GOT3 (cell line): ENCODE measurements around the gene GPRC5C.

Experiments used
- DNase-seq: peaks from one replicate; lab custom pipeline; 2025; ENCODE audit warnings: mixed read lengths; lab: John Stamatoyannopoulos, UW

GPRC5C gene

DNA sequence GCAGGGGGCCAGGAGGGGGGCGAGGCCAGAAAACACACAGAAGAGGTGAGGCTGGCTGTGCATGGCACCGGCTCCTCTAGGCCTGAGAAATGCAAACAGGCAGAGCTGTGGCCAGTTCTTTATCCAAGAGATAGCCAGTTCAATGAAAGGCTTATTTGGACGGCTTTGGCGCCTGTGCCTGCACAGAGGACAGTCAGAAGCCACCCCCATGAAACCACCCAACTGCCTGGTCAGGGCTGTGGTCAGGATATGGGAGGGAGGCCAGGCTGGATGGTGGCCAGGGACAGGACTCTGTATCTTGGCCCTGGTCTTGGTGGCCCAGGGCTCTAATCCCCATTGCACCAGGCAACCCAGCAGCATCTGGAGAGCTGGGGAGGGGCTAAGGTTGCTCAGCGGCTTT is 24.5 kb upstream of the GPRC5C start:
- DNase-seq, result no peak

DNA sequence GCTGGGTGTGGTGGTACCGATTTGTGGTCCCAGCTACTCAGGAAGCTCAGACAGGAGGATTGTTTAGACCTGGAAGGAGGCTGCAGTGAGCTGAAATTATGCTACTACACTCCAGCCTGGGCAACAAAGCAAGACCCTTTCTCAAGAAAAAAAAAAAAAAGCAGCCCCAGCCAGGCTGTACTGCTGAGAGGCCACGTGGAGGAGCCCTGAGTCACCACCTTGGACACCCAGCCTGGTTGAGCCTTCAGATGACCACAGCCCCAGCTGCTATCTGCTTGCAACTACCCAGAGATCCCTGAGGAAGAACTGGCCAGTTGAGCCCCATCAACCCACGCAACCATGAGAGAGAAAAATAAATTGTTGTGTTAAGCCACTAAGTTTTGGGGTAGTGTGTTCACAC is 23.6 kb upstream of the GPRC5C start:
- DNase-seq, result no peak

DNA sequence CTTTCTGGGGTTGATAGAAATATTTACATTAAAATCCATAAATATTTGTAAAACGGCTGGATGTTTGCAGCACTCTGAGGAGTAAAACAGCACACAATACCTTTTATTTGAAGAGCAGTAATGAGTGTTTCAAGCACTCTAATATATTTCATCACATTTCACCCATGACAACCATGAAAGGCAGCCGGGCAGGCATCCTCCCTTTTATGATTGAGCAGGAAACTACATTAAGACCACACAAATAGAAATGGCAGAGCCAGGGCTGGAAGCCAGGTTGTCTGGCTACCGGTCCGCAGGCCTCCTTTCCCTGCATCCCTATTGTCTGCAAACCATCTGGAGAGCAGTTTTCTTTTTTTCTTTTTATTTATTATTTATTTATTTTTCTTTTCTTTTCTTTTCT is 23.1 kb upstream of the GPRC5C start:
- DNase-seq, result no peak

DNA sequence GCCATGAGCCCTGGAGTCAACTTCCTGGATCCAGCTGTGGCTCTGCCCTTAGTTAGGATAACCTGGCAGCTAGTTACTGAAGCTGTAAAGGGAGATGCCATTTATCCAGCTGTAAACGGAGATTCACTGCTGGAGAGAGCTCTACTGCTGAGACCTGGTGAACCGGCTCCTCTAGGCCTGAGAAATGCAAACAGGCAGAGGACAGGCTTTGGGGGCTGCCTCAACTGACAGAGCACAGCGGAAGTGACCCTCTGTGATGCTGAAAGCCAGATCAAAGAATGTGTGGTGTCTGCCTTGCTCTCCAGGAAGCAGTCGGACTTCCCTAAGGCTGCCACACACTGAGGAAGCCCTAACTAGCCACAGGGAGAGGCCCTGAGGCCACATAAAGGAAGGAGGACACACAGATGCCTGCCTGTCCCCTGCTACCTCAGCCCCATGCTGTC is 21.9 kb upstream of the GPRC5C start:
- DNase-seq, result no peak

DNA sequence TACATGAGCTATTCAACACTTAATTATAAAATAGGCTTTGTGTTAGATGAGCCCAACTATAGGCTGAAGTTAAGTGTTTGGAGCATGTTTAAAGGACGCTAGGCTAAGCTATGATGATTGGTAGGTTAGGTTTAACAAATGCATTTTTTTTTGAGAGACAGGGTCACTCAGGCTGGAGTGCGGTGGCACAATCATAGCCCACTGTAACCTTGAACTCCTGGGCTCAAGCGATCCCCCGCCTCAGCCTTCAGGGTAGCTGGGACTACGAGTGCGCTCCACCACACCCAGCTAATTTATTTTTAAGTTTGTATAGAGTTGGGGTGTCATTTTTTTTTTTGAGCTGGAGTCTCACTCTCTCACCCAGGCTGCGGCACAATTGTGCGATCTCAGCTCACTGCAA is 19.3 kb upstream of the GPRC5C start:
- no peak for DNase-seq

DNA sequence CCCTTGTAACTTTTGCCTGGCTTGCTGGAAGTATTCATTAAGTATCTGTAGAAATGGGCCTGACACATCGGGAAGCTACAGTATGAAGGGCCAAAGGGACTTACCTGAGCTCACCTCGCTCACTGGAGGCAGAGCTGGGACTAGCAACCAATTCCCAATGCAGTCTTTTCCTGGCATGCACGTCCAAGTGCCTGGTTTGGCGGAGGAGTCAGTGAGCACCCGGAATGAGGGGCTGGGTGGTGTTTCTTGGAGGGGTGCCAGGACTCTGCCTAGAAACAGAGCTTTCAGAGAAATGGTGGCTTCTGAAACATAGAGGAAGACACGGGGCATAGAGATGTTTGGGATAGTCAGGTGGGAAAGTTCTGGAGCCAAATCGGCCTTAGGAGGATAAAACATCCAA is 18.4 kb upstream of the GPRC5C start:
- DNase-seq, result no peak

DNA sequence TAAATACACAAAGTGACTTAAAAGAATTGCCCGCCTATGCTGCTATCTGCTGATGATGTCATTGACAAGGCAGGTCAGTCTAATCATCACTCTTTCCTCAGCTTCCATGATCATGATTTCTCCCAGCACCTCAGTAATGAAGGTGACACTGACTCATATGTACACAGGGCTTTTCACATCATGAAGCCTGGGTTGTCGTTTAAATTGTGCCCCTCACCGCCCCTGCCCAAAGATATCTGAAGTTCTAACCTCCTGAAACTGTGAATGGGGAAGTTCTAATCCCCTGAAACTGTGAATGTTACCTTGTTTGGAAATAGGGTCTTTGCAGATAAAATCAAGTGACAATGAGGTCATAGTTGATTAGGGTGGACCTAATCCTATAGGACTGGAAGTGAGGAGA is 17.4 kb upstream of the GPRC5C start:
- DNase-seq, result no peak

DNA sequence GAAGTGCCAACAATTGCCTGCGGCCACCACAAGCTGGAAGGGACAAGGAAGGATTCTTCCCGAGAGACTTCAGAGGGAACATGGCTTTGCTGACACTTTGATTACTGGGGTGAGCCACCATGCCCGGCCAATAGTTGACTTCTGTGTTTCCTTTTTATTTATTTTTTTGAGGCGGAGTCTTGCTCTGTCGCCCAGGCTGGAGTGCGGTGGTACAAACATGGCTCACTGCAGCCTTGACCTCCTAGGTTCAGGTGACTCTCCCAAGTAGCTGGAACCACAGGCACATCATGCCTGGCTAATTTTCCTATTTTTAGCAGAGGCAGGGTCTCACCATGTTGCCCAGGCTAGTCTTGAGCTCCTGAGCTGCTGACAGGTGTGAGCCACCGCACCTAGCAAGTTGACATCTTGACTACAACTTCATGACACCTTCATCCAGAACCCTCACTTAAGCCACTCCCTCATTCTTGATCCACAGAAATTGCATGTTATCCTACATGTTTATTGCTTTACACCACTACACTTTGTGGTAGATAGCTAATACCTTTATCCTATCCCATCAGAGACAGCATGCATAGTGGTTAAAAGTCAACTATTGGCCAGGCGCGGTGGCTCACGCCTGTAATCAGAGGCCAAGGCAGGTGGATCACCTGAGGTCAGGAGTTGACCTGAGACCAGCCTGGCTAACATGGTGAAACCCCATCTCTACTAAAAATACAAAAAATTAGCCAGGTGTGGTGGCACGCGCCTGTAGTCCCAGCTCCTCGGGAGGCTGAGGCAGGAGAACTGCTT is 16.1 kb upstream of the GPRC5C start:
- DNase-seq, result no peak

DNA sequence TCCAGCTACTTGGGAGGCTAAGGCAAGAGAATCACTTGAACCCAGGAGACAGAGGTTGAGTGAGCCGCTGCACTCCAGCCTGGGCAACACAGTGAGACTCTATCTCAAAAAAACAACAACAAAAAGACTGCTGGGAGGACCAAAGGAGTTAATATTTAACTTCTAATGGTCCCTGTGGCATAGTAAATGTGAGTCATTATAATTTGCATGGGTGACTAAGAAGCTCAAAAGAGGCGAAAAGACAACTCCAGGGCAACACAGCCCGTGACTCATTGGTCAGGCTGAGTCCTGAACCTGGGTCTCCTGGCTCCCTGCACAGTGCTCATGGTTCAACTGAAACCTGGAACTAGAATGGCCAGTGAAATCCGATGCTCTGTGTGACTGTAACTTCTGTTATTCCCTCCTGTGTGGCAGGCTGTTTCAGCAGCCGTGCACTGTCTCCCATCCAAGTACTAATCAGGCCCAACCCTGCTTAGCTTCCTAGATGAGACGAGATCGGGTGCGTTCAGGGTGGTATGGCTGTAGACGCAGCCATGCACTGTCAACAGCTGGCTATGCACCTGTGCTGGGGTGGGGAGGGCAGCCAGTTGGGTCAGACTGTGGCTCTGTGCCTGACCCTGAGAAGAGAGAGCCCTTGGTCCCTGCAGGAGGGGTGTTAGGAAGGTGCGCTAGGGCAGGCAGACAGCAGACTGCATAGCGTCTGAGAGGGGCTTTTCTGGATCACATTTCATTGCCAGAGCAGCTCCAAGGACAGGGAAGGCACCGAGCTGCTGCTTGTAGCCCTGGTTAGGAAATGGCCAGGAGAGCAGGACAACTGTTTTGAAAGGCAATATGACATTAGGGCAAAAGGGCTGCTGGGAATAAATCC is 14.5 kb upstream of the GPRC5C start:
- no peak for DNase-seq

DNA sequence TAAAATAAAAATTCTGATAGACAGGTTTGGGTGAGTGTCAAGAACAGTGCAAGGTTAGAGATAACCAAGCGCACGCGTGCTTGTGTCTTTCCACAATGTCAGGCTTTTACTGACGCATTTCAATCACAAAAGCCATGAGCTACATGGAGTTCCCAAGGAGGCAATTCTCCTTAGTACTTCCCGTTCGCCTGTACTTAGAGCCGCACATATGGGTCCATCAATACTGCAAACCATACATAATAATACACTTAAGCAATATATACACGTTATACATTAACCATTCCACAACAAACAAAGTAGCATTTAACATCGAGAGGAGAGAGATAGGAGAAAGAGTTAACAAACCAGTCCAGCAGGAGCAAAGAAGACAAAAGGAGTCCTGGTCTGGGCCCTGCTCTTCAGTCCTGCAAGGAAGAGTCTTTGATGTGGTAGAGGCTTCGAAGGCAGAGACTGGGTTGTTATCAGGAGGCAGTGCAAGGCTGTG is 11.9 kb upstream of the GPRC5C start:
- no peak for DNase-seq

DNA sequence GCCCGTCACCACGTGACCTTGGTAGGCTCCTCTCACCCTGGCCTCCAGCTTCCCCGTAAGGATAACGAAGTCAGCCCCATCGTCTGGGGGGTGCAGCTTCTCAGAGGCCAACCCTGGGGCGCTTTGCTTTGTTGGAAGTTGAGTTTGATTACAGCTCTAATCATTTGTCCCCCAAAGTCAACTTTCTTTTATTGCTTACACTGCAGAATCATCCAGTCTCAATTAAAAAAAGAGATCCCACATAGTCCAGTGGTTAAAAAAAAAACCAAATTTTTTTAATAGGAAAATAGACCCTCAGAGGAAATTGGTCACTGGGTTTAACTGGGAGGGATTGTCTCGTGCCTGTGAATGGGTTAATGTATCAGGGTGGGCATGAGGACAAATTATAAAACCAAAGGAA is 7.8 kb upstream of the GPRC5C start:
- DNase-seq, result no peak

DNA sequence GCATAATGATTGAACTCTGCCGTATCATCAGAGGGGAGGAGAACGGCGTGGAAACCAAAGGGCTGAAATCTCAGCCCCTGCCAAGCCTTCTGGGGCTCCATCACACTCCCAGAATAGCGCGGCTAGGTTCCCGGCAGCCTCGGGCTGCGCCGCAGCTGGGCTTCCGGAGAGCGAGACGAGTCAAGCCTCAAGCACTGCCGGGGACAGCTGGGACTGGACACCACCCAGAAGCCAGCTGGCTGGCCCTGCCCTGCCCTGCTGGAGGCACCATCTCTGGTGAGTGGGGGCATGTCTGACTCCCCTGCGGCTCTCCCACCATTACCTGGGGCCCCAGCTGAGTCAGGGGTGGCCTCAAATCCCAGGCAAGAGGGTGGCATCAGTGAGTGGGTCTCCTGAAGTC is 7.2 kb upstream of the GPRC5C start:
- no peak for DNase-seq

DNA sequence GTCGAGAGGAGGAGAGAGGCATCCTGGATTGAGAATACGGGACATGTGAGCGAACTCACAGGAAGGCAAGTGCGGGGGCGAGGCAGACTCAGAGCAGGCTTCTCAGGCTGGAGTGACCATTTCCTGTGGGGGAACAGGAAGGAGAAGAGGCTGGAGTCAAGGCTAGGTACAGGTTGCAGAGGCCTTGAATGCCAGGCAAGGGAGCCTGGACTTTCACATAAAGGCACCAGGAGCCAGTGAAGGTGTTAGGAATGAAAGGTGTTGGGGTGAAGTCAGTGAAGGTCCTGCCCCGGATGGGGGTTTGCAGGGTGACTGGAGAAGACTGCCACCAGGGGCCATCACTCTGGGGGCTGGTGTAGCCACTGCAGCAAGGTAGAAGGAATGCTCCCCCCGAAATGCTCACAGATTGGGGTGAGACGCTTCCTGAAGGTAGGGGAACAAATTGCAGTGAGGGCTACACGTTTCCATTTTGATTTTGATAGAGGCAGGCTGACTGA is 5.3 kb upstream of the GPRC5C start:
- no peak for DNase-seq

DNA sequence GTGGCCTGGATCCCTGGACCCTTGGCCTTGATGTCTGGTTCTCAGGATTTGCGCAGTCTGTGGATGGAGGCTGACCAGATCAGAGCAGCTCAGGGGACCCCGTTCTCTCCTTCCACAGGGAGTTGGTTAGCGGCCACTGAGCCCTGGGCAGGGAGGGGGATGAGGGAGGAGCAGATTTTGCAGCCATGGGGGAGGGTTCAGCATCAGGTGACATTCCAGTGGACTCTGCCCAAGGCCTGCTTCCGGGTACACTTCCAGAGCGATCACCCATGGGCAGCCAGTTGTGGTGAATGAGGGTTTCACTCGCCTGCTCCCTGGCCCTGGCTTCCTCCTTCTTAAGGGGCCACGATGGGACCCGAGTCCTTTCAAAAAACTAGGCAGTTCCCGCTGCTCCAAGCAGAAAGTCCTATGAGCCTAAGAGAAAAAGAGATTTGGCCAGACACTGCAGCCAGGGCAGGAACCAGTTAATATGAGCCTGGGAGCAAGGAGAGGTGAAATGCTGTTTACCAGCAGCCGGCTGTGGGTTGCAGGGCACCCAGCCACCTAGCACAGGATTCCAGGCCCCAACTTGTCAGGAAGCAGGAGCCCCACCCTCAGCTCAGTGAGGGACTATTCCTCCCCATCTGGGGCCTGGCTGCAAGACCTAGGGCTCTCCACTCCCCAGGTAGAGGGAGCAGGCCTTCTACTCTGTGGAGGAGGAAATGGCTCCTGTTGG is 4.7 kb upstream of the GPRC5C start:
- no peak for DNase-seq

DNA sequence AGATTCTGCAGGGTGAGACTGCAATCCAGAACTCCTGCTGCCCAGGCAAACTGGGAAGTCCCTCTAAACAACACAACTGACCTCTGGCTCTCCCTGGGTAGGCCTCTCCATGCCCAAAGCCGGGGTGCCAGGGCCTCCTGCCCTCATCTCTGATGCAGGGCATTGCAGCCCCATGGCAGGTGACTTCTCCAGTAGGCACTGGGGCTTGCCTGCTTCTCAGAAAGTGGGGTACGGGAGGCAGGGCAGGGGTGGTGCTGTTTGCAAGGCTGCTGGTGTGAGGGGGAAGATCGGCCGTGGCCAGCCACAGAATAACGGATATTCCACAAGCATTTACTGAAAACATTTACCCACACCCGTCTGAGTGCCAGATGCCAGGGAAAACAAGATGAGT is 4.1 kb upstream of the GPRC5C start:
- DNase-seq, result no peak

DNA sequence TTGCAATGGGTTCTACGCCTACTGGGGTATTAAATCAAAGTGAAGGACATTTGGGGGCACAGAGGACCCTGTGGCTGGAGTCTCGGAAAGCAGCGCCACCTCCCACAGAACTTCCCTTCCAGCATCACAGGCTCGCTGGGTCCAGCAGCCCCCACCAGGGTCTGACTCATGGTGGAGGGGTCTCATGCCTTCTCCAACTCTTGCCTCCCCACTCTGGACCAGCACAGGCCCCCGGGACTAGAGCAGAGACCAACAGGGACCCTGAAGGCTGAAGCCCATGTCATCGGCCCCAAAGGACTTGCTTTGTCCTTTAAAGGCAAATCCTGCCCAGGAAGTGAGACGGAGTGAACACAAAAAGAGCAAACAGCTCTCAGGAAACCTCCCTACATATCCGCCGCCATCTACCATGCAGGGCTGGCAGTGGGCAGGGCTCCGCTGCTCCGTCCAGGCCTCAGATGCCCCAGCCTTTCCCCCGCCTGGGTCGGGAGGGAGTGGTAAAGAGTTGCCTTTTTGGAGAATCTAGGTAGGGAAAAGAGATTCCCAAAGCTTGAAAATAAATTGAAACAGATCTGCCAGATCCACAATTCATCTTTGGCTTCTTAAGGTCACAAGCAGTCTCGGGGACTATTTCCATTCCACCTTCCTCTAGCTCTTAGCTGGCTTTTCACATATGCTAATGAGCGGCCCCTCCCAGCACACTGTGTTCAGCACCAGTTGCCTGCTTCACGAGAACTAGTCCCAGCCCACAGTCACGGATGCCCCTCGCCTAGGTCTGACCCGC is 2.1 kb upstream of the GPRC5C start:
- no peak for DNase-seq

DNA sequence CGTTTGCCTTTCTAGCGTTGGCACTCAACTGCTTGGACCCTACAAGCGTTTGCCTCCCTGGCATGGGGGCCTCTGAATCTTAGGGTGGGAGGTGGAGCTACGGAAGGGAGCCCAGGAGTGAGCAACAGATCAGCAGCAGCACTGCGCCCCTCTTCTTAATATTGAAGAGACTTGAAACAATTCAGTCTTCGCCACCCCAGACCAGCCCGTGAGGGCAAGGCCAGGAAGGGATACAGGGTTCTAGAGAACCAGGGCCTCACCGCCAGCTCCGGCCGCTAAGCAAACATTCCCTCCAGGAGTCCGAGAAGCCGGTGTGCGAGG is 1.5 kb upstream of the GPRC5C start:
- DNase-seq, result no peak

DNA sequence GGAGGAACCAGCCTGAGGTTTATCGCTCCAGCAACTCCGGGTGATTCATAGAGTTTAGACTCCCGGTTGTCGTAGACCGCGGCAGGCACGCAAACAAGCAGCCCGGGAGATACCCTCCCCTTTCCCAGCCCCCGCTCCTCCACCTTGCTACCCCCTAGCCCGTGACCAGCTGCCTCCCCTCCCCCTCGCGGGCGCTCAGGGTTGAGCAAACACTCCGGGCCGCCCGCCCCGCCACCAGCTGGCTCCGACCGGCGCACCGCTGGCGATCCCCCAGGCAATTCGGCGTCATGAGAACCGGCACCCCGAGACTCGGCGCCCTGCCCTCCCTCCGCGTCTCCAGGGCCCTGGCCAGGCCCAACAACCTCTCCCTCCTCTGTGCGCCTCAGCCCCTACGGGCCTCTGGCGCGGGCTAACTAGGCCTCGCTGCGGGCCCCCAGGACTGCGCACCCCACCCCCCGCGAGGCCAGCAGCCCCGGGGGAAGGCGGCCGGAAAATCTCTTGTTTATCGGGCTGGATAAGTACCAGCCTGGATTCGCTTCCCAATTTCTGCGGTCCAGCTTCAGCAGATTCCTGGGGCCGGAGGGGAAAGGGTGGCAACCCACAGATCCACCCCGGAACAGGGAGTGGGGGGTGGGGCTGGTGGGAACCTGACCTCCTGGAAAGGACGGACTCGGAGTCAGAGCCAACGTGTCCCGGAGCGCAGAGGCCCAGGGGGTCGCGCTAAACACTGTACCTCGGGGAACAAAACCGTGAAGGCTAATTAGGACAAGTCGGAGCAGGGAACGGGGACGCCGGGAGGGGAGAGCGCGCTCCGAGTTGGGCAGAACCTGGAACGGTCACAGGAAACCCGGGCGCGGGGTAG is 951 bp upstream of the GPRC5C start:
- peak; percentile 38 for DNase-seq

DNA sequence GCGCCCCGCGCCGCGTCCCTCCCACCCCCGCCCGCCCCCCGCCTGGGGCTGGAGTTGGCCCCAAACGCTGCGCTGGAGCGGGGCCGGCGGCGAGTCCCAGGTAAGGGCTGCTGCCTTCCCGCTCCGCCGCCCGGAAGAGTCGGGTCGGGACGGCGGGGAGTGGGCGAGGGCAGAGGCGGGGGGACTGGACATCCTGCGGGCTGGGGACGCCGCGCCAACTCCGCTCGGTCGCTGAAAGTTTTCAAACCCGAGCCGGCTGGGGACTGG is 469 bp downstream of the GPRC5C start:
- no peak for DNase-seq

DNA sequence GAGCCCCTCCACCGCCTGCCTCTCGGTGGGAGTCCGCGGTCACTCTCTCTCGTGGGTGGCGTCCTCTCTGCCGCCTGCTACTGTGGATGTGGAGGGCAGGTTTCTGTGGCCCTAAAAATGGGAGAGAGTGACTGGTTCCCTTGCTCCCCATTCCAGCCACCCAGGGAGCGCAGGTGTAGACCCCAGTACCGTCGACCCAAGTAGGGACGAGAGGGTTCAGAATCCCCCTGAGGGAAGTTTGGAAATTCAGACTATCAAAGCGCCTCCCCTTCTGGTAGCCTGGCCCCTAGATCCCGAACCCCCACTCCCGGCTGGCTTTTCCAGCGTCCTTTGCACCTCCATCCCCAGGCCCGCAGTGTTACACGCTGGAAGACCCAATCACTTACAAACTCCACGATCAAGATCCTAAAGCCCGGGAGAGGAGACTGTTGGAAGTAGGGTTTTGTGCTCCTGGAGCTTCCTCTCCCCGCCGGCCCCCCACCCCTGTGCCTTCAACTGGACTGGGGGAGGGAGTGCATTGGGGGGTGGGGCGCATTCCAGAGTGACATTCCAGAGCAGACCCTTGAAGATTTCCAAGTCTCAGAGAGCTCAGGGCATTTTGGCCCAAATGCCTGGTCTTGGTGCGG is 991 bp downstream of the GPRC5C start:
- DNase-seq, result no peak
